A673 (cell line): ENCODE measurements around the gene RGS2. TPM values are rescaled to one million over a fixed set of nuclear protein-coding genes. Genes with fewer than 3 reads are reported as not detected.

Experiments
- BruUV-seq: library from RNA; stranded (reverse); fragments of 400-500 nt; replicated peaks from 2 replicates; lab custom pipeline; 2021; lab: Mats Ljungman, UMichigan
- CTCF ChIA-PET: fragments of 300-600 bp; sonication (Branson Sonifier 250); formaldehyde crosslinking; loops from one replicate; lab custom pipeline; 2022; ENCODE audit warnings: antibody characterized with exemption; lab: Charles Lee
- POLR2A ChIA-PET: fragments of 300-600 bp; sonication (Branson Sonifier 250); formaldehyde crosslinking; loops from one replicate; lab custom pipeline; 2022; ENCODE audit warnings: antibody characterized with exemption; ENCODE audit not compliant: low non-redundant PET; lab: Charles Lee
- DNase-seq: peaks from one replicate; pipeline ENCODE4 v3.0.0-alpha.2; 2015; ENCODE audit warnings: low spot score
- H3K27ac ChIP-seq: fragments of 200-600 bp; sonication (generic); 2 replicates; pipeline ENCODE4 v1.5.1; 2016; ENCODE audit warnings: mixed run types, low read depth, mild to moderate bottlenecking, mixed read lengths, antibody characterized with exemption, low read length; ENCODE audit not compliant: poor library complexity, severe bottlenecking
- H3K27me3 ChIP-seq: fragments of 200-600 bp; sonication (generic); replicated peaks from 2 replicates; pipeline ENCODE4 v1.6.1; 2017; ENCODE audit warnings: mixed run types, low read depth, mild to moderate bottlenecking, mixed read lengths, antibody characterized with exemption, low read length; ENCODE audit not compliant: insufficient read depth, poor library complexity
- H3K36me3 ChIP-seq: fragments of 200-600 bp; sonication (generic); 2 replicates; pipeline ENCODE4 v1.6.1; 2016; ENCODE audit warnings: mixed run types, mild to moderate bottlenecking, mixed read lengths, antibody characterized with exemption, low read length; ENCODE audit not compliant: insufficient read depth, poor library complexity, severe bottlenecking
- H3K4me1 ChIP-seq: fragments of 200-600 bp; sonication (generic); 2 replicates; pipeline ENCODE4 v1.6.1; 2017; ENCODE audit warnings: mixed run types, mild to moderate bottlenecking, mixed read lengths, antibody characterized with exemption, low read length; ENCODE audit not compliant: insufficient read depth, poor library complexity, severe bottlenecking
- H3K4me3 ChIP-seq: fragments of 200-600 bp; sonication (generic); 2 replicates; pipeline ENCODE4 v1.5.1; 2016; ENCODE audit warnings: low read depth, mixed run types, mild to moderate bottlenecking, mixed read lengths, low read length; ENCODE audit not compliant: poor library complexity, severe bottlenecking
- H3K9me3 ChIP-seq: fragments of 200-600 bp; sonication (generic); 2 replicates; pipeline ENCODE4 v1.6.1; 2016; ENCODE audit warnings: mixed run types, low read depth, mild to moderate bottlenecking, mixed read lengths, antibody characterized with exemption, low read length; ENCODE audit not compliant: poor library complexity, severe bottlenecking
- CTCF ChIP-seq: fragments of 300-800, 200-600 bp; sonication (generic); conservative IDR thresholded peaks from 2 replicates; pipeline ENCODE4 v1.5.1; 2017; ENCODE audit warnings: low read depth, mild to moderate bottlenecking, antibody characterized with exemption, low read length, moderate library complexity, mixed read lengths
- EZH2 ChIP-seq: fragments of 200-600 bp; sonication (generic); IDR thresholded peaks from 2 replicates; pipeline ENCODE4 v1.6.1; 2017; ENCODE audit warnings: borderline replicate concordance, low read depth, mild to moderate bottlenecking, mixed read lengths, antibody characterized with exemption, low read length; ENCODE audit not compliant: poor library complexity, severe bottlenecking
- intact Hi-C: fragments of 100-400 bp; cut with micrococcal nuclease; formaldehyde crosslinking; loops from one replicate; pipeline ENCODE4 v1.10.0; 2022; ENCODE audit not compliant: unreplicated experiment
- total RNA-seq: library from RNA; stranded (reverse); gene quantifications from 2 replicates; pipeline ENCODE4 v1.2.3, GENCODE V29; 2021

The RGS2 gene
- total RNA-seq, 1 experiment from 2014 or later, result 24.7 TPM

DNA sequence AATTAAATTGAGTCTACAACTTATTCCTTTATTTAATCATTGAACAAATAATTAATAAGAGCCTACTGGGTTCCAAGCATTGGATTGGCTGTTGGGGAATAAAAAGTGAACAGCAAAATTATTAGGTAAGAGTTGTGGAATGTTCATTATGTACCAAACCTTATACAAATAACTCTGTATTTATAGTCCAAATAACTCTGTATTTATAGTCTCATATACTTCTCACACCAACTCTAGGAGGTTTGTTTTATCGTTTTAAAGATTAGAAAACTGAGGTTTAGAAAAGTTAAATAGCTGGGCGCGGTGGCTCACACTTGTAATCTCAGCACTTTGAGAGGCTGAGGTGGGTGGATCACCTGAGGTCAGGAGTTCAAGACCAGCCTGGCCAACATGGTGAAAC, 40.6 kb downstream of the RGS2 start:
- DNase-seq, result no peak
- Histone ChIP-seq H3K27ac (no peak overlapping the region), H3K27me3 (no peaks in the 10 kb centered on the region), H3K4me1 (peaks cover 43% of the 10 kb centered on the region), H3K36me3 (no peaks in the 10 kb centered on the region), H3K9me3 (no peaks in the 10 kb centered on the region), H3K4me3 (no peak overlapping the region)
- ChIA-PET CTCF (no interaction called here), POLR2A (no interaction called here)
- intact Hi-C loops, result no loop called here
- TF ChIP-seq EZH2 (no peak), CTCF (no peak)
- no TSS peak for BruUV-seq

DNA sequence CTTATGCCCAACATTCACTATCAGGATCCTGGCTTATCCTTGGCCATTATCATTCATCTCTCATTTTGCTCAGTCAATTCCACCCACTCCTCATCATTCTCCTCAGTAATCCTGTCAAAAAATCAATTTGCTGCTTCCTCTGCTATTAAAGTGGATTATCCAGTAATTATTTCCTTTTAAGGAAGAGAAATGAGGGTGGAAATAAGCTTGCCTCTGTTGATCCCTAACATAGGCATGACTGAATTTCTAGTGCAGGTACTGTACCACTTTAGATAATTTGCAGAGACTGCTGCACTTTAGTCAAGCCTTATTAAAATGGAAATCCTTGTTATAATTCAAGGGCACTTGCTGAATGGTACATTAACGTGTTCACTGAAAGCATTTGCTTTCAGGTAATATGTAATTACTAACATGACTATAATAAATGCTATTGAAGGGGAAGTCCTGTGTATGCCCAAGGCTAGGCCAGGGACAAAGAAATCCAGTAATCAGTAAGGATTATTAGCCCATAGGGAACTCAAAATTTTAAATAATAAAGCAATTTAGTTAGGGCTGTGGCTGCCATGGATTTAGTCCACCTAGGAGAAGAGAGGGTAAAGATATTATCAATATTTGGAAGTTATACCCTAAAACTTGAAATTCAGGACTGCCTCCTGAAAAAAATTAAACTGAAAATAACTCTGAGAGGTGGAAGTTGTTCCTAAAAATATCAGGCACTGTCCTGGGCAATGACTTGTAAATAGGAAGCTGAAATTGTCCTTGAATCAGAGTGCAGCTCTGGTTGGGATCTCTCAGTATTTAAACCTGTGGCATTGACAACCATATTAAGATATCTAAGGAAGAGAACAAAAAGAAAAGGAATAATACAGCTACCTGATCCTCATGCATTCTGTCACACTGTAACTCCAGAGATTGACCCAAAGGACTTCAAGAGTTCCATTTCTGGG, 43.4 kb downstream of the RGS2 start:
- peak; percentile 94 for DNase-seq
- peaks cover 39% of the 10 kb centered on the region for H3K4me1 ChIP-seq
- H3K36me3 ChIP-seq, result no peaks in the 10 kb centered on the region
- ChIA-PET CTCF (no interaction called here), POLR2A (no interaction called here)
- no peaks in the 10 kb centered on the region for H3K9me3 ChIP-seq
- intact Hi-C loops, result loop anchor here (5.0 kb wide), 1 partner anchor 45 kb away; the partner anchor contains the start of gene RGS2
- peak overlapping the region; percentile 16 for H3K27ac ChIP-seq
- no peaks in the 10 kb centered on the region for H3K27me3 ChIP-seq
- no TSS peak for BruUV-seq
- TF ChIP-seq CTCF (no peak), EZH2 (no peak)
- H3K4me3 ChIP-seq, result no peak overlapping the region

DNA sequence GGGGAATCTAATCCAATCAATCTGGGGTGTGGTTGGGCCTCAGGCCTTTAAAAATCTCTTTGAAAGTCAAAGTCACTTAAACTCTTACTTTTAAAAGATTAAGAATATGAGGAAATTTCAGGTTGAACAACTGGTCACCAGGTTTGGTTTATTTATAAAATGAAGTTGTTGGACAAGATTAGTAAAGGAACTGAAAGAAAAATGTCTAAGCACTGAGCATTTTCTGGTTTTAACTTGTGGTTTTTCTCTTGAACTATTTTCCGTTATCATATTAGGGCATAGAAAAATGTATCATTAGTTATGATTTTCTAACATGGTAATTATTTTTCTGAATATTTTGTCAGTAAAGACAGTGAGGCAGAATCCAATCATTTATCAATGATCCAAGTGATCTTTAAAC, 49.6 kb downstream of the RGS2 start:
- H3K27me3 ChIP-seq, result no peaks in the 10 kb centered on the region
- no TSS peak for BruUV-seq
- intact Hi-C loops, result no loop called here
- H3K27ac ChIP-seq, result no peak overlapping the region
- H3K36me3 ChIP-seq, result no peaks in the 10 kb centered on the region
- no peaks in the 10 kb centered on the region for H3K9me3 ChIP-seq
- no peak for DNase-seq
- H3K4me3 ChIP-seq, result no peak overlapping the region
- POLR2A ChIA-PET, result no interaction called here
- TF ChIP-seq EZH2 (no peak), CTCF (no peak)
- no peaks in the 10 kb centered on the region for H3K4me1 ChIP-seq
- CTCF ChIA-PET, result no interaction called here
